Neural cell (in vitro differentiated cells): ENCODE results near the gene CTSG. TPM values are rescaled to one million over a fixed set of nuclear protein-coding genes. Genes with fewer than 3 reads are reported as not detected.
"Not testable (repeated sequence)": the region's sequence is repeated elsewhere in the genome, so short reads cannot be mapped to it uniquely, and the experiment has no call there.

ENCODE experiments used
- H2AFZ ChIP-seq: fragments of 200-600, 300-800 bp; sonication (generic), shearing (Covaris generic); 2 replicates; pipeline ENCODE4 v1.6.0; 2014; ENCODE audit warnings: low read depth, mild to moderate bottlenecking, antibody characterized with exemption, low read length, moderate library complexity
- H3F3A ChIP-seq: fragments of 200-600 bp; shearing (Covaris generic); 2 replicates; pipeline ENCODE4 v1.6.1; 2016; ENCODE audit warnings: mild to moderate bottlenecking, moderate library complexity, mixed read lengths, antibody characterized with exemption, low read length; ENCODE audit not compliant: insufficient read depth, poor library complexity, severe bottlenecking
- H3K27ac ChIP-seq: fragments of 200-600, 300-800 bp; sonication (generic), shearing (Covaris generic); 2 replicates; pipeline ENCODE4 v1.5.1; 2014; ENCODE audit warnings: mild to moderate bottlenecking, low read length, moderate library complexity
- H3K27me3 ChIP-seq: fragments of 300-800, 200-600 bp; sonication (generic), shearing (Covaris generic); 2 replicates; pipeline ENCODE4 v1.6.0; 2014; ENCODE audit warnings: mild to moderate bottlenecking, low read depth, low read length, moderate library complexity; ENCODE audit not compliant: insufficient read depth
- H3K36me3 ChIP-seq: fragments of 300-800, 200-600 bp; sonication (generic), shearing (Covaris generic); 2 replicates; pipeline ENCODE4 v1.5.1; 2014; ENCODE audit warnings: mild to moderate bottlenecking, antibody characterized with exemption, low read length, moderate library complexity; ENCODE audit not compliant: insufficient read depth
- H3K4me2 ChIP-seq: fragments of 300-800, 200-600 bp; sonication (generic), shearing (Covaris generic); 2 replicates; pipeline ENCODE4 v1.6.0; 2014; ENCODE audit warnings: mild to moderate bottlenecking, low read length
- H3K4me3 ChIP-seq: fragments of 300-800, 200-600 bp; sonication (generic), shearing (Covaris generic); 2 replicates; pipeline ENCODE4 v1.5.1; 2014; ENCODE audit warnings: mild to moderate bottlenecking, low read length, moderate library complexity
- H3K79me2 ChIP-seq: fragments of 200-600 bp; shearing (Covaris generic); replicated peaks from 2 replicates; pipeline ENCODE4 v1.6.0; 2014; ENCODE audit warnings: mild to moderate bottlenecking, low read length, moderate library complexity; ENCODE audit not compliant: insufficient read depth
- H3K9ac ChIP-seq: fragments of 300-800, 200-600 bp; sonication (generic), shearing (Covaris generic); 2 replicates; pipeline ENCODE4 v1.6.1; 2016; ENCODE audit warnings: mild to moderate bottlenecking, low read length, mixed read lengths
- H3K9me2 ChIP-seq: fragments of 200-600 bp; shearing (Covaris generic); 2 replicates; pipeline ENCODE4 v1.6.1; 2016; ENCODE audit warnings: mild to moderate bottlenecking, low read length, mixed read lengths; ENCODE audit not compliant: insufficient read depth
- H3K9me3 ChIP-seq: fragments of 200-600, 300-800 bp; sonication (generic), shearing (Covaris generic); 2 replicates; pipeline ENCODE4 v1.6.1; 2016; ENCODE audit warnings: mild to moderate bottlenecking, mixed run types, low read length, moderate library complexity, mixed read lengths
- H4K20me1 ChIP-seq: fragments of 200-600 bp; shearing (Covaris generic); 2 replicates; pipeline ENCODE4 v1.6.1; 2016; ENCODE audit warnings: mild to moderate bottlenecking, mixed run types; ENCODE audit not compliant: insufficient read depth
- CTCF ChIP-seq: fragments of 450-650 bp; IDR thresholded peaks from 2 replicates; pipeline ENCODE4 v1.5.1; 2014; ENCODE audit warnings: antibody characterized with exemption, mild to moderate bottlenecking, moderate library complexity; ENCODE audit not compliant: poor library complexity, severe bottlenecking
- EP300 ChIP-seq: fragments of 450-650 bp; conservative IDR thresholded peaks from 2 replicates; pipeline ENCODE4 v1.6.1; 2014; ENCODE audit warnings: antibody characterized with exemption, mild to moderate bottlenecking, moderate library complexity; ENCODE audit not compliant: poor library complexity, severe bottlenecking
- EZH2 ChIP-seq: fragments of 200-600, 300-800 bp; shearing (Covaris generic), sonication (generic); IDR thresholded peaks from 2 replicates; pipeline ENCODE4 v1.6.1; 2014; ENCODE audit warnings: antibody characterized with exemption, low read length, borderline replicate concordance, mild to moderate bottlenecking; ENCODE audit not compliant: insufficient read depth, poor library complexity, severe bottlenecking
- MXI1 ChIP-seq: fragments of 450-650 bp; conservative IDR thresholded peaks from 2 replicates; pipeline ENCODE4 v1.6.1; 2014; ENCODE audit warnings: antibody characterized with exemption, mild to moderate bottlenecking; ENCODE audit not compliant: poor library complexity, severe bottlenecking
- POLR2AphosphoS5 ChIP-seq: IDR thresholded peaks from 2 replicates; pipeline ENCODE4 v1.6.1; 2012
- RAD21 ChIP-seq: fragments of 450-650 bp; conservative IDR thresholded peaks from 2 replicates; pipeline ENCODE4 v1.6.1; 2014; ENCODE audit warnings: antibody characterized with exemption, mild to moderate bottlenecking, moderate library complexity
- SMC3 ChIP-seq: fragments of 450-650 bp; conservative IDR thresholded peaks from 2 replicates; pipeline ENCODE4 v1.6.1; 2014; ENCODE audit warnings: antibody characterized with exemption, mild to moderate bottlenecking, moderate library complexity; ENCODE audit not compliant: poor library complexity
- TAF1 ChIP-seq: IDR thresholded peaks from 2 replicates; pipeline ENCODE4 v1.6.1; 2012; ENCODE audit warnings: low read depth
- polyA plus RNA-seq: library from polyadenylated mRNA; depleted of rRNA; stranded (reverse); fragments of >200 nt; gene quantifications from 2 replicates; pipeline ENCODE4 v1.2.3, GENCODE V29; 2014
- TF ChIP-seq, protein P1 (sequence below): IDR thresholded peaks from 2 replicates; pipeline ENCODE4 v1.6.1; 2012; ENCODE audit warnings: borderline replicate concordance

CTSG gene
- polyA plus RNA-seq, 1 donor from 2014 or later, result not detected

- H3K4me3 ChIP-seq, result no peak overlapping the region
- no peaks in the 10 kb centered on the region for H3K36me3 ChIP-seq
- H3K9me3 ChIP-seq, result no peaks in the 10 kb centered on the region
- no peak for TF ChIP-seq MXI1
- TF ChIP-seq, protein P1, sequence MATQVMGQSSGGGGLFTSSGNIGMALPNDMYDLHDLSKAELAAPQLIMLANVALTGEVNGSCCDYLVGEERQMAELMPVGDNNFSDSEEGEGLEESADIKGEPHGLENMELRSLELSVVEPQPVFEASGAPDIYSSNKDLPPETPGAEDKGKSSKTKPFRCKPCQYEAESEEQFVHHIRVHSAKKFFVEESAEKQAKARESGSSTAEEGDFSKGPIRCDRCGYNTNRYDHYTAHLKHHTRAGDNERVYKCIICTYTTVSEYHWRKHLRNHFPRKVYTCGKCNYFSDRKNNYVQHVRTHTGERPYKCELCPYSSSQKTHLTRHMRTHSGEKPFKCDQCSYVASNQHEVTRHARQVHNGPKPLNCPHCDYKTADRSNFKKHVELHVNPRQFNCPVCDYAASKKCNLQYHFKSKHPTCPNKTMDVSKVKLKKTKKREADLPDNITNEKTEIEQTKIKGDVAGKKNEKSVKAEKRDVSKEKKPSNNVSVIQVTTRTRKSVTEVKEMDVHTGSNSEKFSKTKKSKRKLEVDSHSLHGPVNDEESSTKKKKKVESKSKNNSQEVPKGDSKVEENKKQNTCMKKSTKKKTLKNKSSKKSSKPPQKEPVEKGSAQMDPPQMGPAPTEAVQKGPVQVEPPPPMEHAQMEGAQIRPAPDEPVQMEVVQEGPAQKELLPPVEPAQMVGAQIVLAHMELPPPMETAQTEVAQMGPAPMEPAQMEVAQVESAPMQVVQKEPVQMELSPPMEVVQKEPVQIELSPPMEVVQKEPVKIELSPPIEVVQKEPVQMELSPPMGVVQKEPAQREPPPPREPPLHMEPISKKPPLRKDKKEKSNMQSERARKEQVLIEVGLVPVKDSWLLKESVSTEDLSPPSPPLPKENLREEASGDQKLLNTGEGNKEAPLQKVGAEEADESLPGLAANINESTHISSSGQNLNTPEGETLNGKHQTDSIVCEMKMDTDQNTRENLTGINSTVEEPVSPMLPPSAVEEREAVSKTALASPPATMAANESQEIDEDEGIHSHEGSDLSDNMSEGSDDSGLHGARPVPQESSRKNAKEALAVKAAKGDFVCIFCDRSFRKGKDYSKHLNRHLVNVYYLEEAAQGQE, result no peak
- H3K9ac ChIP-seq, result no peak overlapping the region
- no peak overlapping the region for H3K4me2 ChIP-seq
- H3K27ac ChIP-seq, result no peak overlapping the region
- no peak overlapping the region for H2AFZ ChIP-seq
- no peaks in the 10 kb centered on the region for H3K9me2 ChIP-seq
- H3F3A ChIP-seq, result no peaks in the 10 kb centered on the region
- no peaks in the 10 kb centered on the region for H3K27me3 ChIP-seq
- no peaks in the 10 kb centered on the region for H4K20me1 ChIP-seq
- no peaks in the 10 kb centered on the region for H3K79me2 ChIP-seq
Observed at GRCh38 chr14:24595073-24595808, 19.2 kb upstream of the CTSG start.

DNA sequence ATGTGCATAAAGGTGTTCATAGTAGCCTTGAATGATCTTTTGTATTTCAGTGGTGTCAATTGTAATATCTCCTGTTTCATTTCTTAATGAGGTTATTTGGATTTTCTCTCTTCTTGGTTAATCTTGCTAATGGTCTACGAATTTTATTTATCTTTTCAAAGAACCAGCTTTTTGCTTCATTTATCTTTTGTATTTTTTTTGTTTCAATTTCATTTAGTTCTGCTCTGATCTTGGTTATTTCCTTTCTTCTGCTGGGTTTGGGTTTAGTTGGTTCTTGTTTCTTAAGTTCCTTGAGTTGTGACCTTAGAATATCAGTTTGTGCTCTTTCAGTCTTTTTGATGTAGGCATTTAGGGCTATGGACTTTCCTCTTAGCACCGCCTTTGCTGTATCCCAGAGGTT lies 15.0 kb upstream of the CTSG start:
- not testable (repeated sequence) for H3K4me2 ChIP-seq, H3F3A ChIP-seq, H3K36me3 ChIP-seq, H3K4me3 ChIP-seq, H3K27ac ChIP-seq, H3K9me2 ChIP-seq, H3K9ac ChIP-seq, H4K20me1 ChIP-seq, H2AFZ ChIP-seq, H3K9me3 ChIP-seq, H3K27me3 ChIP-seq, H3K79me2 ChIP-seq

DNA sequence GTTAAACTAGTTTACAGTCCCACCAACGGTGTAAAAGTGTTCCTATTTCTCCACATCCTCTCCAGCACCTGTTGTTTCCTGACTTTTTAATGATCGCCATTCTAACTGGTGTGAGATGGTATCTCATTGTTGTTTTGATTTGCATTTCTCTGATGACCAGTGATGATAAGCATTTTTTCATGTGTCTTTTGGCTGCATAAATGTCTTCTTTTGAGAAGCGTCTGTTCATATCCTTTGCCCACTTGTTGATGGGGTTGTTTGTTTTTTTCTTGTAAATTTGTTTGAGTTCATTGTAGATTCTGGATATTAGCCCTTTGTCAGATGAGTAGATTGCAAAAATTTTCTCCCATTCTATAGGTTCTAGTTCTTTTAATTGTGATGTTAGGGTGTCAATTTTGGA lies 8.4 kb upstream of the CTSG start:
- not testable (repeated sequence) for H3K9me2 ChIP-seq, H3K9me3 ChIP-seq, H3K27me3 ChIP-seq, H4K20me1 ChIP-seq, H2AFZ ChIP-seq, H3K4me3 ChIP-seq, H3K4me2 ChIP-seq, H3K36me3 ChIP-seq, H3K27ac ChIP-seq, H3F3A ChIP-seq, H3K79me2 ChIP-seq, H3K9ac ChIP-seq

GRCh38 chr14:24578558-24578957 lies 2.5 kb upstream of the CTSG start:
- no peaks in the 10 kb centered on the region for H3K36me3 ChIP-seq
- TF ChIP-seq POLR2AphosphoS5 (no peak), TAF1 (no peak), MXI1 (no peak), RAD21 (no peak), EZH2 (no peak), SMC3 (no peak), EP300 (no peak), CTCF (no peak)
- TF ChIP-seq, protein P1, result no peak
- H3K9me2 ChIP-seq, result no peaks in the 10 kb centered on the region
- H3K4me3 ChIP-seq, result no peak overlapping the region
- H3F3A ChIP-seq, result no peaks in the 10 kb centered on the region
- H4K20me1 ChIP-seq, result no peaks in the 10 kb centered on the region
- no peaks in the 10 kb centered on the region for H3K79me2 ChIP-seq
- H3K27ac ChIP-seq, result no peak overlapping the region
- no peaks in the 10 kb centered on the region for H3K9me3 ChIP-seq
- no peak overlapping the region for H2AFZ ChIP-seq
- no peak overlapping the region for H3K4me2 ChIP-seq
- no peaks in the 10 kb centered on the region for H3K27me3 ChIP-seq
- no peak overlapping the region for H3K9ac ChIP-seq
